Activated CD4-positive, alpha-beta T cell treated with anti-CD3 and anti-CD28 coated beads, Interleukin-2, amount 50 U/mL, for 1 hour (primary cell): Measurements from ENCODE around the gene PCP2.
"Not testable (repeated sequence)": the region's sequence is repeated elsewhere in the genome, so short reads cannot be mapped to it uniquely, and the experiment has no call there.

Experiments
- DNase-seq: peaks from one replicate; pipeline ENCODE4 v3.0.0-alpha.2; 2020

The PCP2 gene

DNA sequence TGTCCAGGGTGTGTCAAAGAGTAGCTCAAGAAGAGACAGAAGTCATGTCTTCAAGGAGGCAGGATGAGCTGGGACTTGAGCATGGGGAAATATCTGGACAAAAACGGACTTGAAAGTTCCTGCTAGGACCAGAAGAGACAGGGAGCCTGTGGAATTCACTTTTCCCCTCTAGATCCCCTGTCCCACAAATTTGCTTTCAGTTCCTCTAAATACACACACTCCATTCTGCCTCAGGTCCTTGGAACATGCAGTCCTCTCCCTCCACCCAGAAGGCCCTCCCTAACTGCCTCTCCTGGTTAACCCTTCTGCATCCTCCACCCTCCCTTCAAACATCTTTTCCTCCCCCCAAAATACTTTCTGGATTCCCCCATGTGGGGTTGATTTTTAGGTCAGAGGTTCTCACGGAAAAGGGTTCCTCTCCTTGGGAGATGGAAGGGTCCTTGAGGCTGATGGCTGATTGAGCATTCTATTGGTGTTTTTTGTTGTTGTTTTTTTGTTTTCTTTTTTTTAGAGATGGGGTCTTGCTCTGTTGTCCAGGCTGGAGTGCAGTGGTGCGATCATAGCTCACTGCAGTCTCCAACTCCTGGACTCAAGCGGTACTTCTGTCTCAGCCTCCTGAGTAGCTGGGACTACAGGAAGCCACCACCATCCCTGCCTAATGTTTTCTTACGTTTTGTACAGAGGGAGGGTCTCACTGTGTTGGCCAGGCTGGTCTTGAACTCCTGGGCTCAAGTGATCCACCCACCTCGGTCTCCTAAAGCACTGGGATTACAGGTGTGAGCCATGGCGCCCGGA, 28.4 kb upstream of the PCP2 start:
- DNase-seq: no peak

DNA sequence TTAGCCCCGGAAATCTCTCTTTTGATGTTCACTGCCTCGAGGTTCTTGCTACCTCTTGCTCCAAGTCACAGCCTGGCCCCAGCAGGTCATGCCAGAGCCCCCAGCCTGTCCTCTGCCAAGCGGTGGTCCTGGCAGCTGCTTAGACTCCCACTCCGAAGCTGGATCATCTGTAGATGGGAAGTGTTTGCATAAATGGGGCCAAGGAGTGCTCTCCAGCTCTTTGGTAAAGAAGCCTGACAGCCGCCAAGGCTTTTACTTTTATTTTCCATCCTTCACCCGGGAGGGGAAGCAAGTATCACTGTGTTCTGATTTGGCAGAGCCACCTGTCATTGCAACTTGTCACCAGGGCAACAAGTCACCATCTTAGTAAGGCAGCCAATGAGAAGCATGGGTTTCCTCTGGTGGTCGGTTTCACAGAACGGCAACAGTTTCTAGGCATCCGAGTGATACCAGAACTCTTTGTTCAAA, 24.7 kb upstream of the PCP2 start:
- peak; percentile 23 for DNase-seq

DNA sequence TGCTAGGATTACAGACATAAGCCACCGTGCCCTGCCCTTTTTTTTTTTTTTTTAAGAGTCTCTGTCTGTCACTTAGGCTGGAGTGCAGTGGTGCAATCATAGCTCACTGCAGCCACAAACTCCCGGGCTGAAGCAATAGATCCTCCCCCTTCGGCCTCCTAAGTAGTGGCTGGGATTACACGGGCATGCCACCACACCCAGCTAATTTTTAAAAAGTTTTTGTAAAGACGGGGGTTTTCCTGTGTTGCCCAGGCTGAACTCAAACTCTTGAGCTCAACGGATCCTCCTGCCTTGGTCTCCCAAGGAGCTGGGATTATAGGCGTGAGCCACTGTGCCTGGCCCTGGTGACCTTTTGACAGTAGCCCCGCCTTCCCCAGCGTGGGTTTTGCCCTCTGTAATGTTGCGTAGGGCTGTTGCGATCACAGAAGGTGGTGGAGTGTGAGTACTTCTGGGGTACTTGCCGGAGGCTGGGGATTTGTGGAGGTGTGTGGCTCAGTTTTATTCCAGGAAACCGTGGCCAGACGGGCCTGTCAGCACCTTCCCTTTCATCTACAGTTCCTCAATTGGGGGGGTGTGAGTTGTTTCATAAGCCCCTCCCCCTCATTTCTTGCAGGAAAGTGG, 23.7 kb upstream of the PCP2 start:
- DNase-seq: no peak

DNA sequence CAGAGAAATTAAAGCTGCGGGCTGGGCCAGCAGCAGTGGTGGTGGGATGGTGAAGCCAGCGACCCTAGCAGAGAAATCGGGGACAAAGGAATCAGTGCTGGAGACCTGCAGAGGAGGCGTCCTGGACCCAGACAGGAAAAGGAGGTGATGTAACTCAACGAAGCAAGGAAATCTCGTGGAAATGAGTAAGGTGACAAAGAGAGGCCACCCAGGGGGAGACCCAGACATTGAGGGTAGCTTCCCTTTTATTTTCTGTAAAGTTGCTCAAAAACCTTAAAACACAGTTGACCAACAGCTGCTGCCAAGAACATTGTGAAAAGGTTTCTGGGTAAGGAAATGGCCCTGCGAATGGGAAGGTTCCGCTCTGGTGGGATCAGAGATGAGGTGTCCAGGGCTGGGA, 22.1 kb upstream of the PCP2 start:
- DNase-seq: no peak

DNA sequence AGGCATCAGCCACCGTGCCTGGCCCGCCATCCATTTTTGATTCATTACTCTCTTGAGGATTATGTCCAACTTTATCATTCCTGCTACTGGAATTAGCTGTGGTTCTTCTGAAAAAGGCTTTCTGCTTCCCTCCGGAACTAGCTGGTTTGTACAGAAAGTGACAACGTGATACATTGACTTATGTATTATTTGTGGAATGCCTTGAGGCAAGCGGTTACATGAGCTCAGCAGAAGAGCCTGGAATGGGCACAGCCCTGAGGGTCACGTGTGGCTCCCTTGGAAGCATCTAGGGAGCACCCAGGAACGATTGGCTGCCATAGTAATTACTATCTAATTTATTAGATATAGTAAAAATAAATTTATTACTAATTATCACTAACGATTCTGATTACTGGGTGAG, 20.9 kb upstream of the PCP2 start:
- no peak for DNase-seq

DNA sequence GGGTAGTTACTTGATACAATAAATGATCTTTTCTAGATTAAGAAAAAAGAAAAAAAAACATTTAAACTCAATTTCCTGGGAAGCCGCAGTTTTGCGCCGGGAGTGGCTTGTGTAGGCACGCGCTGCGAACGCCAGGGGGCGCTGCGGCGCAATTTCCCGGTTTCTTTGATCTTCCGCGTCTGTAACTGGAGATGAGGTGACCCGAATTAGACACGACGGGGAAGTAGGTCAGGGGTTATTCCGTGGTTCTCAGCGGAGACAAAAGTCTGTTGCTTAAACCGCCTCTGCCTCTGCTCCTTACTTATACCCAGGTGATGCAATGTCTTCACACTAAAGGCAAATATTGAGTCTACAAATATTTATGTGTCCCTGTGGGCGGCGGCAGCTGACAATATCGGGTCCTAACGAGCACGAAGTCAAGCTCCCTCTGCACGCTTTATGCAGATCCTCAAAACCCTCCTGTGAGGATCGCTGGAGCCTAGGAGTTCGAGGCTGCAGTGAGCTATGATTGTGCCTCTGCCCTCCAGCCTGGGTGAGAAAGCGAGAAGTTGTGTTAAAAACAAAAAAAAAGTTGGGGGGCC, 18.6 kb upstream of the PCP2 start:
- DNase-seq: peak; percentile 87

DNA sequence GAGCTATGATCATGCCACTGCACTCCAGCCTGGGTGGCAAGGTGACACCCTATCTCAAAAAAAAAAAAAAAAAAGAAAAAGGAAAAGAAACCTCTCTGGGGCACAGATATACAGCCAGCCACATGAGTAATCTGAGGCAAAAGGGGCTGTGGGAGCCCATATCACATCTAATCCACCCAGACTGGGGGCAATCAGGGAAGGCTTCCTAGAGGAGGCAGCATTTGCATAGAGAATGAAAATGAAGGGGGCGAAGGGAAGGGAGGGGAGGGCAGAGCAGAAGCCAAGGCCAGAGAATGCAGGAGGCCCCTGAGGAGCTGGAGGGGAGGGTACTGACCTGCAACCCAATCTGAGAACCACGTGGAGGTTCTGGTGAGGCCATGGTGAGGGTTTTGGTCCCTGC, 16.6 kb upstream of the PCP2 start:
- DNase-seq: no peak

DNA sequence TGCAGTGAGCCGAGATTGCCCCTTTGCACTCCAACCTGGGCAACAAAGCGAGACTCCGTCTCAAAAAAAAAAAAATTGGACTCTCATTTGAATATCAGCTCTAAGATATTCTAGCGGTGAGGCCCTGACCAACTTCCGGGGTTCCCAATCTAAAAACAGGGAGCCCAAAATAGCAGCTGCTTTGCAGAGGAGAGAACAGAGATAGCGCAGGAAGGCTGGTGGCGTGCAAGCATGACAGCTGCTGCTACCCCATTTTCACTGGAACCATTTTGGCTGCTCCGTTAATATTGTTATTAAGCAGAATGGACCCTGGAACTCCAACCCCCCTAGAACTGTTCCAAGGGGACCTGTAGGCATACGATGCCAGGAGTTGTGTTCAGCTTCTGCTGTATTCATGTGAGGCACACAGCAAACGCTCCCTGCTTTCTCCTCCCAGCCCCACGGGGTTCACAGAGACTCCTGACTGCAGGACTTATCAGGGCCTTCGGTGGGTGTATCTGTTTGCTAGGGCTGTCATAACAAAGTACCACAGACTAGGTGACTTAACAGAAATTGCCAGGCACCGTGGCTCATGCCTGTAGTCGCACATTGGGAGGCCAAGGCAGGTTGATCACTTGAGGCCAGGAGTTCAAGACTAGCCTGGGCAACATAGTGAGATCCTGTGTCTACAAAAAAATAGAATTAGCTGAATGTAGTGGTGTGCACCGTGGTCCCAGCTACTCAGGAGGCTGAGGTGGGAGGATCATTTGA, 14.9 kb upstream of the PCP2 start:
- DNase-seq: no peak

DNA sequence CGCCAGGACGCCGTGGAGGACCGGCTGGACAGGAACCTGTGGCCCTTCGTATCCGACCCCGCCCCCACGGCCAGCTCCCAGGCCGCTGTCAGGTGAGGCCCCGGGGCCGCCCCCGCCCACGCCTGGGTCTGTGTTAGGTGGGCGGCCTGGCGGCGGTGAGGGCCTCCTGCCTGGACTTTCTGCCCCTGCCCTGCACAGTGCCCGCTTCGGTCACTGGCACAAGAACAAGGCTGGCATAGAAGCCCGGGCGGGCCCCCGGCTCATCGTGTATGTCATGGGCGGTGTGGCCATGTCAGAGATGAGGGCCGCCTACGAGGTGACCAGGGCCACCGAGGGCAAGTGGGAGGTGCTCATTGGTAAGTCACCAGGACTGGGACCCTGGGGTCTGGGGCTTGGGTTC, 13.6 kb upstream of the PCP2 start:
- no peak for DNase-seq

DNA sequence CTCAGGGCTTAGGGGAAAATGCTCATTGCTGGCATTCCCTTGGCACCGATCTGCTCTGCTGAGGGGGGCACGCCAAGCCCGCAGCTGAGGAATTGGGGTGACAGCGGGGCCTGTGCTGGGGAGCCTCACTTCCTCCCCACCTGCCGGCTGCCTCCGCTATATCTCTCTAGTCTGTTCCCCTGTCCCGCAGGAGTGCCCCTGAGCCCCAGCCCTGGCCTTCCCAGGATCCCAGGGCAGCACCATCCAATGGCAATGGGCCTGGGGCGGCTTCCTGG, 12.8 kb upstream of the PCP2 start:
- DNase-seq: no peak

DNA sequence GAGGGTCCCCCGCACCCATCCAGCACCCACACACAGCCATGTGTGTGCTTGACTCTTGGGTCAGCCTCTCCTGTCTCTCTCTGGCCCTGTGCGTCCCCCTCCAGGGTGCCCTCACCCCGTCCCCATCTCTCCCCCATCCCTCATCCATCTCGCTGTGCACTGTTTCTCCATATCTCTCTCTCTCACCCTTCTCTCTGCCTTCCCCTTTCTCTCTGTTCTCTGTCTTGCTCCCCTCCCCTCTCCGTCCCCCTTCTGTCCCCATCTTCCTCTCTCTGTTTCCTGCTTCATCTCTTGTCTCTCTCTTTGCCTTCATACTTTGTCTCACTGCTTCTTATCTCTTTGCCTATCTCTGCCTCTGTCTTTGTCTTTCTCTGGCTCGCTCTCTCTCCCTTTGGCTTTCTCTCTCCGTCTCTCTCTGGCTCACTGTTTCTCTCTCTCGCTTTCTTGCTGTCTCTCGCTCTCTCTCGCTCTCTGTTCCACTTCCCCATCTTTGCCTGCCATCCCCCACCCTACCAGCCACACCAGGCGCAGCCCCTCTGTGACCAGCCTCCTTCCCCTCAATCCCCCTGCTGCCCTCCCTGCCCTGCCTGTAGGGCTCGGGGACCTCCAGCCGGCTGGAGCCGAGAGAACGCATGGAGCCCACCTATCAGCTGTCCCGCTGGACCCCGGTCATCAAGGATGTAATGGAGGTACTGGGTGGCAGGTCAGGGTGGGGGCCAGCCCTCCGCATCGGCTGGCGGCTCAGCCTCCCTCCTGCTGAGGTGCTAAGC, 12.3 kb upstream of the PCP2 start:
- DNase-seq: no peak

DNA sequence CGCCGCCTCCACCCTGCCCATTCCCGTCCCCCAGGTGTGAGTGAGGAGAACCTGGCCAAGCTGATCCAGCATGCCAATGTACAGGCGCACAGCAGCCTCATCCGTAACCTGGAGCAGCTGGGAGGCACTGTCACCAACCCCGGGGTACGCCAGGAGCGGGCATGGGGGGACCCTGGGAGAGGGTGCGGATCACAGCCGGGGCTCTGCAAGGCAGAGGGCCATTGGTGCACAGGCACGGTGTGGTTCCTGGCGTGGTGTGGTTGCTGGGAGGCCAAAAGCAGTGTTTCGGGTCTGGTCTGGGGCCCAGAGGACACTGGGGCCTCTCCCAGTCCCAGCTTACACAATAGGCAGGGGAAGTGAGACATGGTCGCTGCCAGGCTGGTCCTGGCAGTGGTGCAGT, 11.6 kb upstream of the PCP2 start:
- no peak for DNase-seq

DNA sequence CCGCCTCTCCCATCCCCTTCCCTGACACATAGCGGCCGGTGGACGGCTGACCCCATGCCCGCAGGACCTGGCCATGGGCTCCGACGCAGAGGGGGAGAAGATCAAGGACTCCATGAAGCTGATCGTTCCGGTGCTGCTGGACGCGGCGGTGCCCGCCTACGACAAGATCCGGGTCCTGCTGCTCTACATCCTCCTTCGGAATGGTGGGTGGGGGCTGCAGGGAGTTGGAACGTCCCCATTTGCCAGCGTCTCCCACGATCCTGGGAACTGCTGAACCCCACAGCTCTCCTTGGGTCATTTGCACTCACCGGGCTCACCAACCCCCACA, 11.0 kb upstream of the PCP2 start:
- no peak for DNase-seq

DNA sequence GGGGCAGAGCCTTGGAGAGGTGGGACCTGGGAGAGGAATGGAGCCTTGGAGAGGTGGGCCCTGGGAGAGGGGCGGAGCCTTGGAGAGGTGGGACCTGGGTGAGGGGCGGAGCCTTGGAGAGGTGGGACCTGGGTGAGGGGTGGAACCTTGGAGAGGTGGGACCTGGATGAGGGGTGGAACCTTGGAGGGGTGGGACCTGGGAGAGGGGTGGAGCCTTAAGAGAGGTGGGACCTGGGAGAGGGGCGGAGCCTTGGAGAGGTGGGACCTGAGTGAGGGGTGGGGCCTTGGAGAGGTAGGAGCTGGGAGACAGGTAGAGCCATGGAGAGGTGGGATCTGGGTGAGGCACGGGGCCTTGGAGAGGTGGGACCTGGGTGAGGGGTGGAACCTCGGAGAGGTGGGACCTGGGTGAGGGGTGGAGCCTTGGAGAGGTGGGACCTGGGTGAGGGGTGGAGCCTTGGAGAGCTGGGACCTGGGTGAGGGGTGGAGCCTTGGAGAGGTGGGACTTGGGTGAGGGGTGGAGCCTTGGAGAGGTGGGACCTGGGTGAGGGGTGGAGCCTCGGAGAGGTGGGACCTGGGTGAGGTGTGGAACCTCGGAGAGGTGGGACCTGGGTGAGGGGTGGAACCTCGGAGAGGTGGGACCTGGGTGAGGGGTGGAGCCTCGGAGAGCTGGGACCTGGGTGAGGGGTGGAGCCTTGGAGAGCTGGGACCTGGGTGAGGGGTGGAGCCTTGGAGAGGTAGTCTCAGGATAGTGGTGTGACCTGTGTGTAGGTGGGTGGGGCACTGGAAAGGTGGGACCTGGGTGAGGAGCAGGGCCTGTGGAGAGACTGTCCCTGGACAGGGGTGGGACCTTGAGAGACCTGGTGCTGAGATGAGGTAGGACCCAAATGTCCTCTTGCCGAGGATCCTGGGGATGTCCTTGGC, 10.4 kb upstream of the PCP2 start:
- not testable (repeated sequence) for DNase-seq

DNA sequence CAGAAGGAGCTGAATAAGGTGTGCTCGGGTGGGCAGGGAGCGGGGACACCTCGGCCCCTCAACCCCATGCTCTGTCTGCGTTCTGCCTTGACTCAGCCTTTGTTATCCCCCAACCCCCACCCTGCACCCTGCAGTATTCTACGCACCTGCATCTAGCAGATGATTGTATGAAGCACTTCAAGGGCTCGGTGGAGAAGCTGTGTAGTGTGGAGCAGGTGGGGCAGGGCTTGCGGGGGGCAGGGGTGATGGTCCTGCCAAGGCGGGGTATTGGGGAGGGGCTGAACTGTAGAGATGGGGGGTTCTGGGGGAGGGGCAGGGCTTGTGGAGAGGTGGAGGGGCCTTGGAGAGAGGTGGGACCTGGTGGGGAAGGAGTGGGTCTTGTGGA, 9.5 kb upstream of the PCP2 start:
- DNase-seq: no peak

DNA sequence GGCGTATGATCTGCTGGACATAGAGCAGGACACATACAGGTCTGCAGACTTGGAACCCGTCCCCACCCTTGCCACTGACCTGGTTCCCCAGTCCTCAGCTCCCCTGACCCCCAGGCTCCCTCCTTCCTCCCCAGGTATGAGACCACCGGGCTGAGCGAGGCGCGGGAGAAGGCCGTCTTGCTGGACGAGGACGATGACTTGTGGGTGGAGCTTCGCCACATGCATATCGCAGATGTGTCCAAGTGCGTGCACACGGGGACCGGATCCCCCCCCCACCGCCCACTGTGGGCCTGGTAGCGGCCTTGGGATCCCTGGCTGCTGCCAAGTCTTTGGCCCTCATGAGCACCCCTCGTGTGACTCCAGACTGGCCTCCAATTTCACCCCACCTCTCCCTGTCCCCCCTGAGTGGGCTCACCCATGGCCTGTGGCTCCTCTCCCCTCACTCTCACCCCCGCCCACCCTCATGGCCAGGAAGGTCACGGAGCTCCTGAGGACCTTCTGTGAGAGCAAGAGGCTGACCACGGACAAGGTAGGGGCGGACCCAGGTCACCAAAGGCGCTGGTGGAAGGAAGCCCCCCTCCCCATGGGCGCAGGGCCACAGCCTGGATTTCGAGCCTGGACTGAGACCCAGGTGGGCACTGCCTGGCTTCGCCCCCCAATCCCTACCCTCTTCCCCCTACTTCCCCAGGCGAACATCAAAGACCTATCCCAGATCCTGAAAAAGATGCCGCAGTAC, 8.9 kb upstream of the PCP2 start:
- DNase-seq: no peak

DNA sequence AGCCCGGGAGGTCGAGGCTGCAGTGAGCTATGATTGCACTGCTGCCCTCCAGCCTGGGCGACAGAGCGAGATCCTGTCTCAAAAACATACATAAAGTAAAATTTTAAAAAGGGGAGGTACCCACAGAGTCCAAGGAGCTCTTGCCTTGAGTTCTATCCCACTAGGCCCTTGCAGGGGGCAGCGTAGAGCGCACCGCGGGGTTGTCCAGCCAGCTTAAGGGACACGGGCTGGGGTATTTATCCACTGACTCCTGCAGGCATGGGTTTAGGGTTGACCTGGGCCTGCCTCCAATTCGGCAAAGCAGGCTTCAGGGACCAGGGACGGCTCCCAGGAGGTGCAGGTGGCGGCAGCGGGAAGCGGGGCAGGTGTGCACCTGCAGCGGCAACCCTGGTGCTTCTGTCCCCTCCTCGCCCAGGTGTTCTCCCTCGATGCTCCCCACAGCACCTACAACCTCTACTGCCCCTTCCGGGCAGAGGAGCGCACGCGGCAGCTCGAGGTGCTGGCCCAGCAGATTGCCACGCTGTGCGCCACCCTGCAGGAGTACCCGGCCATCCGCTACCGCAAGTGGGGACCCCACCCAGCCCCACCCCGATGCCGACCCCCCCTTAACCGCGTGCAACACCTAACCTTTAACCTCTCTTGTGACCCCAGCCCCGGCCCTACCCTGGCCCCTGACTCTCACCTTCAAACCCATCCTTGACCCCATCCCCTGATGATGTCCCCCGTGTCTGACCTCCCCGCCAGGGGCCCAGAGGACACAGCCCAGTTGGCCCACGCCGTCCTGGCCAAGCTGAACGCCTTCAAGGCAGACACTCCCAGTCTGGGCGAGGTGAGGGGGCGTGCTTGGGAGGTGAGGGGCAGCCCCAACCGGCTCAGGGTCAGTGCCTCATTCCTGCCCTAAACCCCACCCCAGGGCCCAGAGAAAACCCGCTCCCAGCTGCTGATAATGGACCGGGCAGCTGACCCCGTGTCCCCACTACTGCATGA, 8.1 kb upstream of the PCP2 start:
- no peak for DNase-seq

DNA sequence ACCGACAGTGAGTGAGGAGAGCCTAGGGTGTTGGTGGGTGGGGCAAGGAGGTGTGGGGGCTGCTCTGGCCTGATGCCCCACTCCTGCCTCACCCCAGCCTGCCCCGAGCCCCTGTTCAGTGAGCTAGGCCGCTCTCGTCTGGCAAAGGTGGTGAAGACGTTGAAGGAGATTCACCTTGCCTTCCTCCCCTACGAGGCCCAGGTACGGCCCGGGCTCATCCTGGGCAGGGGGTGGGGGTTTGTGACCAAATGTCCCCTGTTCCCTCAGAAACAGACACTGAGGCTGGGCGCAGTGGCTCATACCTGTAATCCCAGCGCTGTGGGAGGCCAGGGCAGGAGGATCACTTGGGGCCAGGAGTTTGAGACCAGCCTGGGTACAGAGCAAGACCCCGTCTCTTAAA, 7.3 kb upstream of the PCP2 start:
- DNase-seq: no peak

DNA sequence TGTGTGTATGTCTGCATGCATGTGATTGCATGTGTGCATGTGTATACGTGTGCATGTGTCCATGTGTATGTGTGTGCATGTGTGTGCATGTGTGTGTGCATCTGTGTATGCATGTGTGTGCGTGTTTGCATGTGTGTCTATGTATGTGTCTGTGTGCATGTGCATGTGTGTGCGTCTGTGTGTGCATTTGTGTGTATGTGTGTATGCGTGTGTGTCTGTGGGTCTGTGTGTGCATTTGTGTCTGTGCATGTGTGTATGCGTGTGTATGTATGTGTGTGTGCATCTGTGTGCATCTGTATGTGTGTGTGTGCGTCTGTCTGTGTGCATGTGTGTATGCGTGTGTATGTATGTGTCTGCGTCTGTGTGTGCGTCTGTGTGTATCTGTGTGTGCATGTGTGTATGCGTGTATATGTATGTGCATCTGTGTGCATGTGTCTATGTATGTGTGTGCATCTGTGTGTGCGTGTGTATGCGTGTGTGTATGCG, 6.4 kb upstream of the PCP2 start:
- no peak for DNase-seq
